Spleen (tissue), 13 donors: ENCODE measurements around the gene ZNF789. TPM values are rescaled to one million over a fixed set of nuclear protein-coding genes. Genes with fewer than 3 reads are reported as not detected.

Experiments
- DNase-seq: peaks from one replicate; pipeline ENCODE4 v3.0.0-alpha.2; 2020
- H3K27ac ChIP-seq, 8 donors: fragments of 200-600 bp; sonication (generic) in 7 of 8; 1 replicate in 4 of 8; 2 replicates in 4 of 8; pipeline versions ENCODE4 v1.5.0 to v1.8.0; 2016 to 2021; ENCODE audit warnings: inconsistent platforms in 4 of 8, mild to moderate bottlenecking in 4 of 8, moderate library complexity in 1 of 8
- H3K27me3 ChIP-seq, 7 donors: fragments of 200-600 bp; sonication (generic) in 6 of 7; replicated peaks in 1 of 7; 1 replicate in 4 of 7; 2 replicates in 3 of 7; pipeline versions ENCODE4 v1.5.0 to v1.8.0; 2016 to 2021; ENCODE audit warnings: inconsistent platforms in 3 of 7, mild to moderate bottlenecking in 1 of 7
- H3K36me3 ChIP-seq, 6 donors: fragments of 200-600 bp; sonication (generic) in 5 of 6; 1 replicate in 4 of 6; 2 replicates in 2 of 6; pipeline versions ENCODE4 v1.5.0 to v1.8.0; 2016 to 2021; ENCODE audit warnings: inconsistent platforms in 2 of 6
- H3K4me1 ChIP-seq, 6 donors: fragments of 200-600 bp; sonication (generic) in 5 of 6; 1 replicate in 3 of 6; 2 replicates in 3 of 6; pipeline versions ENCODE4 v1.5.0 to v1.8.0; 2016 to 2021; ENCODE audit warnings: inconsistent platforms in 3 of 6
- H3K4me3 ChIP-seq, 8 donors: fragments of 200-600 bp; sonication (generic) in 7 of 8; 1 replicate in 4 of 8; 2 replicates in 4 of 8; pipeline versions ENCODE4 v1.5.0 to v1.8.0; 2016 to 2021; ENCODE audit warnings: inconsistent platforms in 4 of 8, mild to moderate bottlenecking in 4 of 8, moderate library complexity in 2 of 8
- H3K9me3 ChIP-seq, 8 donors: fragments of 200-600 bp; sonication (generic) in 7 of 8; 1 replicate in 4 of 8; 2 replicates in 4 of 8; pipeline versions ENCODE4 v1.5.0 to v1.8.0; 2016 to 2021; ENCODE audit warnings: inconsistent platforms in 4 of 8
- CTCF ChIP-seq, 11 experiments: fragments of 200-600 bp in 7 of 11; fragments of 450-650 bp in 4 of 11; sonication (generic) in 4 of 11; IDR thresholded peaks in 8 of 11; conservative IDR thresholded peaks in 3 of 11; 1 replicate in 7 of 11; 2 replicates in 4 of 11; pipeline versions ENCODE4 v1.4.0 to v1.8.0; 2016 to 2021; ENCODE audit warnings: antibody characterized with exemption in 11 of 11, inconsistent platforms in 4 of 11, mild to moderate bottlenecking in 1 of 11
- POLR2A ChIP-seq, 3 donors: fragments of 450-650 bp; IDR thresholded peaks; one replicate each; pipeline ENCODE4 v1.5.1; 2017; ENCODE audit warnings: antibody characterized with exemption in 3 of 3, mild to moderate bottlenecking in 1 of 3
- POLR2AphosphoS5 ChIP-seq, 3 donors: sonication (generic); formaldehyde crosslinking; IDR thresholded peaks; one replicate each; pipeline ENCODE4 v1.5.1; 2017; ENCODE audit warnings: antibody characterized with exemption in 3 of 3
- WGBS, 5 donors: extraction: QIAGEN DNeasy Blood & Tissue Kit in 3 of 5; methylation state at CpG; one replicate each; pipeline versions ENCODE4 v1.1.5 to v1.1.7; 2013 to 2018; 5-methylcytosine and 5-hydroxymethylcytosine counted together
- intact Hi-C: fragments of 100-400 bp; cut with DNase I; formaldehyde crosslinking; loops from one replicate; pipeline ENCODE4 v1.15.0; 2023; ENCODE audit warnings: low total_unique reads
- long read RNA-seq, 2 donors: transcript quantifications; one replicate each; lab custom pipeline, GENCODE V29; 2026
- polyA plus RNA-seq, 3 donors: library from polyadenylated mRNA; stranded (reverse); fragments of 200-250 nt; gene quantifications; one replicate each; pipeline ENCODE4 v1.2.1, GENCODE V29; 2013
- total RNA-seq, 7 donors: library from RNA; depleted of rRNA in 3 of 7; stranded (reverse); fragments of >200 nt in 3 of 7; fragmentation: NEBNext Ultra II Directional in 4 of 7; extraction: Animal tissue kit (Norgen Biotek cat#: 25700) in 4 of 7; gene quantifications; one replicate each; pipeline versions ENCODE4 v1.1.0 to v1.2.1, GENCODE V29; 2016 to 2021
- donor health status: healthy with polysubstance abuse.
- donor health status: DM: no; HTN: no; CAD: no; lungs with moderate emphysema.
- donor health status: DM: no; HTN: no; CAD: no.
- donor health status: Bipolar disorder and iron deficiency.
- donor health status: healthy.
- donor health status: DM: no; HTN: no; CAD: no.
- donor health status: DM: yes; HTN: yes; CAD: no.

ZNF789 gene
- total RNA-seq (10 to 100 TPM in 6 of 7 donors, 1 to 10 TPM in 1; 8.9 to 21.1 (median 13.6) TPM), polyA plus RNA-seq (10 to 100 TPM; 10.7 to 22.5 (median 13.6) TPM)
- long read RNA-seq, donor 1, partial matches to known transcripts = 0 of 2 reads
- long read RNA-seq, donor 1, other reads (novel, unspliced or antisense) = 0 of 2 reads
- long read RNA-seq, donor 2 = 0 reads

- WGBS, 5 donors = 0 to 1% (median 0%) methylated on average over 29 to 56 of the region's 56 CpGs
- H3K4me1 ChIP-seq = peaks cover 8 to 56% (median 19%) of the 10 kb centered on the region in 6 donors
- H3K4me3 ChIP-seq = peak within 1 kb of the TSS; percentile 68 to 93 (median 85)
- peak; percentile 99 for DNase-seq
- peak in 2 of 11 experiments; percentile 11 to 49 for TF ChIP-seq CTCF (IDR thresholded peaks at IDR 0.05 in 8 of 11, conservative IDR thresholded peaks at IDR 0.05 in 3 of 11)
- peak; percentile 80 to 92 (median 90) for TF ChIP-seq POLR2AphosphoS5 (IDR thresholded peaks at IDR 0.05)
- no peak for TF ChIP-seq POLR2A (IDR thresholded peaks at IDR 0.05)
- H3K27me3 ChIP-seq = no peaks in the 10 kb centered on the region
- peaks cover 0 to 16% (median 4%) of the 10 kb centered on the region in 6 donors for H3K36me3 ChIP-seq
- peak within 1 kb of the TSS; percentile 81 to 94 (median 91) for H3K27ac ChIP-seq
- intact Hi-C loops = no loop called here
- H3K9me3 ChIP-seq = no peaks in the 10 kb centered on the region
These were observed at the start of gene ZNF789 for GRCh38 chr7:99472561-99473314. TSS of gene ZNF789 (plus strand) at chr7:99472890. CDS start at chr7:99476457, 3,567 bp downstream.

- Histone ChIP-seq H3K9me3 (no peaks in the 10 kb centered on the region), H3K4me1 (no peaks in the 10 kb centered on the region), H3K27me3 (no peaks in the 10 kb centered on the region), H3K4me3 (no peak overlapping the region), H3K27ac (no peak overlapping the region), H3K36me3 (peaks cover 0 to 94% (median 65%) of the 10 kb centered on the region in 6 donors)
- no peak for DNase-seq
- no peak for TF ChIP-seq POLR2A (IDR thresholded peaks at IDR 0.05)
- peak in 1 of 3 donors; percentile 16 for TF ChIP-seq POLR2AphosphoS5 (IDR thresholded peaks at IDR 0.05)
- TF ChIP-seq CTCF (IDR thresholded peaks at IDR 0.05 in 8 of 11, conservative IDR thresholded peaks at IDR 0.05 in 3 of 11) = no peak
- WGBS, 5 donors = 90 to 98% (median 95%) methylated on average over 13 to 24 of the region's 24 CpGs
- intact Hi-C loops = no loop called here
These were observed 47.6 kb upstream of the ZNF789 start for GRCh38 chr7:99424932-99425730.

GRCh38 chr7:99428972-99429566 is 43.6 kb upstream of the ZNF789 start:
- intact Hi-C loops = no loop called here
- H3K27ac ChIP-seq = no peak overlapping the region
- H3K4me1 ChIP-seq = no peaks in the 10 kb centered on the region
- no peak for TF ChIP-seq POLR2A (IDR thresholded peaks at IDR 0.05)
- no peak for TF ChIP-seq POLR2AphosphoS5 (IDR thresholded peaks at IDR 0.05)
- no peak for TF ChIP-seq CTCF (IDR thresholded peaks at IDR 0.05 in 8 of 11, conservative IDR thresholded peaks at IDR 0.05 in 3 of 11)
- peaks cover 3 to 94% (median 68%) of the 10 kb centered on the region in 6 donors for H3K36me3 ChIP-seq
- no peaks in the 10 kb centered on the region for H3K27me3 ChIP-seq
- no peaks in the 10 kb centered on the region for H3K9me3 ChIP-seq
- no peak for DNase-seq
- WGBS, 5 donors = 73 to 88% (median 84%) methylated on average over 7 to 10 of the region's 10 CpGs
- H3K4me3 ChIP-seq = no peak overlapping the region
